ENCODE results near the gene RPL22.

RPL22 gene

GRCh38 chr1:6168947-6169586, 30.3 kb downstream of the RPL22 start:
- Histone ChIP-seq H3K27me3 (replicated peaks) (peaks cover 6% of the 10 kb centered on the region), H3K36me3 (replicated peaks) (no peaks in the 10 kb centered on the region), H3K4me3 (ENCODE audit: low read depth, low read length) (no peak overlapping the region), H3K27ac (no peak overlapping the region)
- TF ChIP-seq, protein P1, sequence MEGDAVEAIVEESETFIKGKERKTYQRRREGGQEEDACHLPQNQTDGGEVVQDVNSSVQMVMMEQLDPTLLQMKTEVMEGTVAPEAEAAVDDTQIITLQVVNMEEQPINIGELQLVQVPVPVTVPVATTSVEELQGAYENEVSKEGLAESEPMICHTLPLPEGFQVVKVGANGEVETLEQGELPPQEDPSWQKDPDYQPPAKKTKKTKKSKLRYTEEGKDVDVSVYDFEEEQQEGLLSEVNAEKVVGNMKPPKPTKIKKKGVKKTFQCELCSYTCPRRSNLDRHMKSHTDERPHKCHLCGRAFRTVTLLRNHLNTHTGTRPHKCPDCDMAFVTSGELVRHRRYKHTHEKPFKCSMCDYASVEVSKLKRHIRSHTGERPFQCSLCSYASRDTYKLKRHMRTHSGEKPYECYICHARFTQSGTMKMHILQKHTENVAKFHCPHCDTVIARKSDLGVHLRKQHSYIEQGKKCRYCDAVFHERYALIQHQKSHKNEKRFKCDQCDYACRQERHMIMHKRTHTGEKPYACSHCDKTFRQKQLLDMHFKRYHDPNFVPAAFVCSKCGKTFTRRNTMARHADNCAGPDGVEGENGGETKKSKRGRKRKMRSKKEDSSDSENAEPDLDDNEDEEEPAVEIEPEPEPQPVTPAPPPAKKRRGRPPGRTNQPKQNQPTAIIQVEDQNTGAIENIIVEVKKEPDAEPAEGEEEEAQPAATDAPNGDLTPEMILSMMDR (IDR thresholded peaks at IDR 0.05; ENCODE audit: low read depth, low read length, missing control alignments), result no peak
- in situ Hi-C loops (cut with HindIII; ENCODE audit: low pct_ligation_motif_present, low sequenced_read_pairs), result no loop called here
- no peak for DNase-seq

GRCh38 chr1:6167391-6168303, 31.7 kb downstream of the RPL22 start:
- Histone ChIP-seq H3K27me3 (replicated peaks) (peaks cover 10% of the 10 kb centered on the region), H3K27ac (no peak overlapping the region), H3K4me3 (ENCODE audit: low read depth, low read length) (no peak overlapping the region), H3K36me3 (replicated peaks) (no peaks in the 10 kb centered on the region)
- in situ Hi-C loops (cut with HindIII; ENCODE audit: low pct_ligation_motif_present, low sequenced_read_pairs), result no loop called here
- no peak for DNase-seq
- TF ChIP-seq, protein P1 (IDR thresholded peaks at IDR 0.05; ENCODE audit: low read depth, low read length, missing control alignments), result no peak

DNA sequence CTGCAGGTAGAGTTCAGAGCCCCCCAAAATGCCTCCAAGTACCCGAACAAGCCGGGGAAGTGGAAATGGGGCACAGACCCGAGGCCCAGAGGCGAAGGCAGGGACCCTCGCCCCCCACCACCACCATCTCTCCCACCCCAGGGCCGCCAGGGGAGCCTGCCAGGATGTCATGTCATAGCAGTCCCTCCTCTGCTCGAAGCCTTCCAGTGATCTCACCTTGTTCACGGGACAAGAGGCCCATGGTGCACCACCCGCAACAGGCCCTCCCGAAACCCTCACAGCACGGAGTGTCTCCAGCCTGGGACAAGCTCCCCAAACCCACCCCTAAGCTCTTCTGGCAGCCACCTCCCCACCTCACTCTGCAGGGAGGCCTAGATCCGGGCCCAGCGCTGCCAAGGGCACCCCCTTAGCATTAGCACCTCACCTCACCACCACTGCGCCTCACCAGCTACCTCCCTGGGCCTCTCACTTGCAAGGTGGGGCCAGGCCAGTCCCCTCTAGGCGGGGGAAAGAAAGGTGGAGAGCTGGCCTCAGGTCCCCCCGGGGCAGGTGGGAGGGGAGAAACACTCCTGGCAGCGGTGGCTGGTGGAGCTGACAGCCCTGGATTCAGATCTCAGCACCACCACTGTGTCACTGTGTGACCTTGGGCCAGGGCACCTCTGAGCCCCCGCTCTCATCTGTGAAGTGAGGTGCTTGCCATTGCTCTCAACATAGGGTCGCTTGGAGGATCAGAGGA, 32.6 kb downstream of the RPL22 start:
- Histone ChIP-seq H3K4me3 (ENCODE audit: low read depth, low read length) (no peak overlapping the region), H3K27me3 (replicated peaks) (peaks cover 10% of the 10 kb centered on the region), H3K27ac (no peak overlapping the region), H3K36me3 (replicated peaks) (no peaks in the 10 kb centered on the region)
- TF ChIP-seq, protein P1 (IDR thresholded peaks at IDR 0.05; ENCODE audit: low read depth, low read length, missing control alignments), result no peak
- DNase-seq, result no peak
- in situ Hi-C loops (cut with HindIII; ENCODE audit: low pct_ligation_motif_present, low sequenced_read_pairs), result no loop called here

DNA sequence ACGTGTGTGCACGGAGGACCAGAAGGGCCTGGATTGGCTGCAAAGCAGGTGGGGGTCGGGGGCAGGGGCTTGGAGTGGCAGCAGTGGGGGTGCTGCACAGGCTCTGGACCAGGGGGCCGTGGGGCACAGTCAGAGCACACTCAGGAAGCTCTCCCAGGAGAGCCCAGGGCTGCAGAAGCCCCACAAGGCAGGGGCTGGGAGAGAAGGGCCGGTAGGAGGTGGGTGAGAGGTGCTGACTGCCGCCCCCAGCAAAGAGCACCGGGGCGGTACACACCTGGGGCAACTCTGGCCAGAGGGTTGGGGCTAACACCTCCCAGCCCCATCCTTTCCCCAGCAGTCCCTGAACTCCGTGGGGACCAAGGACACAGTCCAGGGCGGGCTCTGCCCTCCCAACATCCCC, 33.2 kb downstream of the RPL22 start:
- no peak for DNase-seq
- peaks cover 10% of the 10 kb centered on the region for H3K27me3 ChIP-seq (replicated peaks)
- in situ Hi-C loops (cut with HindIII; ENCODE audit: low pct_ligation_motif_present, low sequenced_read_pairs), result no loop called here
- H3K27ac ChIP-seq, result no peak overlapping the region
- H3K4me3 ChIP-seq (ENCODE audit: low read depth, low read length), result no peak overlapping the region
- H3K36me3 ChIP-seq (replicated peaks), result no peaks in the 10 kb centered on the region
- TF ChIP-seq, protein P1 (IDR thresholded peaks at IDR 0.05; ENCODE audit: low read depth, low read length, missing control alignments), result no peak

GRCh38 chr1:6165441-6165985, 33.9 kb downstream of the RPL22 start:
- no peak for DNase-seq
- Histone ChIP-seq H3K4me3 (ENCODE audit: low read depth, low read length) (no peak overlapping the region), H3K27me3 (replicated peaks) (peaks cover 10% of the 10 kb centered on the region), H3K36me3 (replicated peaks) (no peaks in the 10 kb centered on the region), H3K27ac (no peak overlapping the region)
- in situ Hi-C loops (cut with HindIII; ENCODE audit: low pct_ligation_motif_present, low sequenced_read_pairs), result no loop called here
- TF ChIP-seq, protein P1 (IDR thresholded peaks at IDR 0.05; ENCODE audit: low read depth, low read length, missing control alignments), result no peak

Measured in brain microvascular endothelial cell (primary cell).